CD4-positive, alpha-beta T cell treated with Interferon gamma for 1 hour (primary cell): Measurements from ENCODE around the gene MTTP.

Source experiments
- DNase-seq: peaks from one replicate; pipeline ENCODE4 v3.0.0-alpha.2; 2020

The MTTP gene

DNA sequence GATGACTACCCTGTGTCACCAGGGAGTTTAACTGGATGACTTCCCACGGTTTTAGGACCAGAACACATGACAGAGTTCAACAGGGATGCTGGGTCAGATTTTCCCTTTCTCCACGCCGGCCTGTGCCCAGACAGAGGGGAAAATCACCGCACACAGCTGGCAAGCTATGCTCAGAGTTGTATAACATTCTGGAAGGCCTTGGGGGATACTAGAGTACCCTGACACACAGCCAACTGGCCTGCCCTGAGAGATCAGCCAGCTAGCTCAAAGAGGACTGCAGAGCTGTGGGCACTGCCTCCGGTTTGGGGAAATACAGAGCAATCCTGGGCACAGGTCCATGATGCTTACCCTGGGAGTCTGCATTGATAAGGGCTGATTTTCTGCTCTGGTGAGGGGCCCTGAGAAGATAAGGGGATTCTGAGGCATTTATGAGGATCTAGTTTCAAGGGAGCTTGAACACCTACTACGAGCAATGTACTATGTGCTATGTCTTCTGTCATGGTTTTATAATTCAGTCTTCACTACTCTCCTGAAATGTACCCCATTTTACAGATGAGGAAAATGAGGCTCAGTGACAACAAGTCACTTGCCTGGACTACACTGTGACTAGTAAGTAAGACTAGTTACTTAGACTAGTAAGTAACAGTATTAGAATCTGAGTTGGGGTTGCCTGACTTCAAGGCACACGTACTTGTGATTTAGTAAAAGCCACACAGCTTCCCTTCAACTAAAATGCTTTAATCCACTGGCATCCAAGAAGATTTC is 68.3 kb downstream of the MTTP start:
- no peak for DNase-seq

DNA sequence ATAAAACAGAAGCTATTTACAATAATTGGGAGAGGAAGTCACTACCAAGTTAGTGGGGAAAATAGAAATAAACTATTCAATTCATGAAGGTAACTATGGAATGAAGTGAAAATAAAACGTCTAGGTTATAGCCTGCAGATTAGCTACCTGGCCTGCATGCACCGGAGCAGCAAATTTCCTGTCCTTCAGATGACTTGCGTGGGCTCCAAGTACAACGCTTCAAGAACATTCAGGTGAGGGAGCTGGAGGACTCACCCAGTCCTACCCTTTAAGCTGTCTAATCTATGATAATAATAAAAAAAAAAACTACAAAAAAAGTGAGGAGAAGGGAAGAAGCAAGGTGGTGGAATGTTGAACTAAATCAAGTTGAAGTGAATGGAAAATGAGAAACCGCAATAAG is 69.8 kb downstream of the MTTP start:
- no peak for DNase-seq

- DNase-seq: no peak
Measured at GRCh38 chr4:99645036-99645435, 70.4 kb downstream of the MTTP start.

GRCh38 chr4:99645638-99646037 is 71.0 kb downstream of the MTTP start:
- DNase-seq: no peak

DNA sequence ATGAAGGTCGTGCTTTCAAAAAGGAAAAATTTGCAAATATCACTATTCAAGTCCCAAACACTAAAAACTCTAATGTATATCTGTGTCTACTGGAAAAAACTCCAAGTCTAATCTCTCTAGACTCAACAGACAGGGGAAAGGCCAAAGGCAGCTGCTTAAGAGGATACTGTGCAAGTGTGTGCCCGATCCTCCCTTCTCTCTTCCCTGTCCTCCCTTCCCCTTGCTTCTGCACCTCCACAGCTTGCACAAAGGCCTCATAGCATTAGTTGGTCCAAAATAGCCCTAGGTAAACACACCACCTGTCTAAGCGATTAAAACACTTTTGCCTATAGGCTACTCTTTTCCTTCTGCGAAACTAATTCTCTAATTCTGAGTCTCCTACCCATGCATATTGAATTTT is 72.4 kb downstream of the MTTP start:
- DNase-seq: no peak

GRCh38 chr4:99648321-99648720 is 73.7 kb downstream of the MTTP start:
- no peak for DNase-seq

DNA sequence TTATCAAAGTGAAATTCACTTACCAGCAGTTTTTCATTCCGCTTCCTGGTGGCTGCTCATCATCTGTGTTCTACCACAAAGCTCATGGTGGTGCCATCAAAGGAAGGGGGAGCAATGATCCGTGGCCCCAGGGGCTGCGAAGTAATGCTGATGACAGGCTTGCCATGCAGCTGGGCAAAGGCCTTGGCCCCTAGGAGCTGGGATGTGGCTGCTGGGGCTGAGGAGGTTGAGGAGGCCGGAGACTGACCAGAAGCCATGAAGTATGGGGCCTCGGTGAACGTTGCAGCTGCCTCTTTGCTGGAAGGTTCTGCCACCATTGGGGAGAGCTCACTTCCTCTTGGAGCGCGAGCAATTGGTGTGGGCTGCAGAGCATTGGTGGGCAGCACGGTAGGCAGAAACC is 74.6 kb downstream of the MTTP start:
- DNase-seq: no peak

- DNase-seq: no peak
Measured at GRCh38 chr4:99649778-99650177, 75.2 kb downstream of the MTTP start.

DNA sequence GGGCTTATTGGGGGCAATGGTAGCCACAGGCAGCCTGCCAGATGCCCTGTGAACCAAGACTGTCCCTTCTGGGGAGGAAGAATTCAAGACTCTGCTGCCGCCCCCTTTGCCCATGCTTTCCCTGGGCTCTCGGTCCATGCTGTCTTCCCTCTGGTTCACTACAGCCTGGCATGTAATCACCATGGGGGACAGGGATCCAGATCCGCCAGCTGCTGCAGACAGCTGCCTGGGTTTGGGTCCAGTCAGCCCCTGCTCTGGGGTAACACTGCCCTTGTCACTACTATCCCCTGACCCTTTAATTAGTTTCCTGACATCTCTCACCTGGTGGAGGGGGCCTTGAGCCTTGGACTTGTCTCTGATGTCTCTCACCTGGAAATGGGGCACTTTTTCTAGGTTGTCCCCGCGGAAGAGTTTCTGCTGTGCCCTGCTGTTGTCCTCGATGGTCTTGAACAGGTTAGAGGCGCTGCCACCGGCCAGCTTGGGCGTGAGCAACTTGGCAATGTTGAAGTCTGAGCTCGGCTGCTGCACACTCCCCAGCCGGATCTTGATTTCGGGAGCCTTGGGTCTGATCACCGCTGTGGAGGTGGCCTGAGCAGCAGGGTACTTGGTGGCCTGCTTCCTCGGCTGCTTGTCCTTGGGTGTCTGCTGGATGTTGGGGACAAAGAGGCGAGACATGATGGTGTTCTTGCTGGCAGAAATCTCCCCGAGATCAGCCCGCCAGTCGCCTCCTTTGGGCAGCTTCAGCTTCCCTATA is 76.6 kb downstream of the MTTP start:
- no peak for DNase-seq

- no peak for DNase-seq
Measured at GRCh38 chr4:99651811-99652485, 77.3 kb downstream of the MTTP start.

- no peak for DNase-seq
Measured at GRCh38 chr4:99652596-99653436, 78.2 kb downstream of the MTTP start.

DNA sequence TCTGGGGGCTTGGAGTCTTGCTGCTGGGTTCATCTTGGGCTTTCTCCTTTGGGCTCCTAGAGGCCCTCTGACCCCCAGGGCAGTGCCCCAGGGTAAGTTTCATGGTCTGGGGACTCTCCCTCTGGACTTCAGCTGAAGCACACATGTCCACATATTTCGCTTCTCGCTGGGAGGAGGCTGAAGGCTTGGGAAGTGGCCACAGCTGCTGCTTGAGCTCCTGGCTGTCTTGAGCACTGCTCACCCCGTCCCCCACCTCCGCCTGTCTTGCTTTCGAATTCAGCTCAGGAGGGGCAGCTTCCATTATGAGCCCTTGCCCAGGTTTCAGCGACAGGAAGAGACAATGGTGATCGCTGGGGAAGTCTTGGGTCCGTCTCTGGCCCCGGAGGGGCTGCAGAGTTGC is 79.3 kb downstream of the MTTP start:
- no peak for DNase-seq

DNA sequence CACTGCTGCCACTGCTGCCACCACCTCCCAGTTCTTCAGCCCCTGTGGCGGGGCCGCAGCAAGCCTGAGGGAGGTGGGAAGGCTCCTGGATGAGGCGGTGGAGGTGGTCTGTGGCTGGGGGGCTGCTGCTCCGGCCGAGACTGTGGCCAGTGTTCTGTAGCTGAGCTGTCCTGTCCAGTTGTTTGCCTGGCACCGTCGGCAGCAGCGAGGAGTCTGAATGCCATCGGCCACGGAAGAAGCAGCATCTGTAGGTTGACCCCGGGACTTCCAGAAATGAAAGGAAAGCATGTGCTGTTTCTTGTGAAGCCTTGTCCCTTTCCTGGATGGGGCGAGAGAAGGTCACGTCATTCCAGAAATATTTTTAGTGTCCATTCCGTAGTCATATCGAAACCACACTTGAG is 79.7 kb downstream of the MTTP start:
- no peak for DNase-seq

DNA sequence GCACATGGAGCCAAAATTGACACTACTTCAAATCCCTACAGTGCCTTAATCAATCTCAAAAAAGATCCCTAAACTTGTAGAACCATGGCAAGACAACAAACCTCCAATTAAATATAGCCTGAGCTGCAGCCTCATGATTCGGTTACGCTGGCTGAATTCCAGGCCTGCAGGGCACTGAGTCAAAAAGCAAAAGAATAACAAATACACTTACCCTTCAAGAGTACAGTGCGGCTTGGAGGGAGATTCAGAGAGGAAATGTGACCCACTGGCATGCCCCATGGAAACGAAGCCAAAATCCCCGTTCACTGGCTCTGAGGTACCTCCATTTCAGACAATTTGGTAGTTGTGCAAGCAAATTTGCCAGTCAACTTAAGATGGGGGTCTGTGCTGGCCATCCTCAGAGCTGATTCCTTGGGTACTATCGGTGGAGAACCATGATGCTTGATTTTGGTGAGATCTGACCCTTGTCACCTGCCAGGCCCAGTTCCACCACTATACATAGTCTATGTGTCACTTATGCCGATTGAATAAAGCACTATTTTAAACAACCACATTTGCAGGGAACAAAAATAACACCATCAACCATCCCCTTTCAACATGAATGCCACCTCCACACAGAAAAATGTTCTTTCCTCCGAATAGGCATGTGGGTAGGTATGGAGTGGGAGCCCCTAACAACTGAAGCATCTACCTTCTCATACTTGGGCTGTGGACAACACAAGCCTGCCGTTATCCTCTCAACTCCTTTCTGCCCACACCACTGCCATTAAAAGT is 80.9 kb downstream of the MTTP start:
- no peak for DNase-seq

DNA sequence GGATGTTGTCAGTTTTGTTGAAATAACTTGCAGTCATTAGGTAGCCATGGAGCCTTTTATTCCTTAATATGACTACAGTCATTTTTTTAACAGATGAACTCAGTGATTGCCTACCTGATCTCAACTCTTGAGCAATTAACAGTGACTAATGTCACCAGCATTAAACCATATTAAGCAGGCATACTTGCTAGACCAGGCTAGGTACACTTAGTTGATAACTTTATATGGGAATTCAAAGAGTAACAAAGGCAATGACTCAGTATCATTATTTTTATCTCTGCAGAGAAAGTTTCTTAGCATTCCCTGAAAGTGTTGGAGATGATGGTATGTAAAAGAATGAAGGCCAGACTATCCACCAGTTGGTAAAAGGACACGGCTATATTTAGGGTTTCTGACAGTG is 83.2 kb downstream of the MTTP start, which contains the start of gene C4orf54:
Gene C4orf54 (minus strand): TSS at position 31 of the 400 bp plus-strand sequence. CDS start 3,180 bp downstream, outside the sequence.
- no peak for DNase-seq

GRCh38 chr4:99658666-99659065 is 84.0 kb downstream of the MTTP start:
- no peak for DNase-seq

GRCh38 chr4:99661907-99662306 is 87.3 kb downstream of the MTTP start:
- DNase-seq: no peak

- no peak for DNase-seq
Measured at GRCh38 chr4:99664716-99665115, 90.1 kb downstream of the MTTP start.

GRCh38 chr4:99665983-99666382 is 91.4 kb downstream of the MTTP start:
- no peak for DNase-seq

DNA sequence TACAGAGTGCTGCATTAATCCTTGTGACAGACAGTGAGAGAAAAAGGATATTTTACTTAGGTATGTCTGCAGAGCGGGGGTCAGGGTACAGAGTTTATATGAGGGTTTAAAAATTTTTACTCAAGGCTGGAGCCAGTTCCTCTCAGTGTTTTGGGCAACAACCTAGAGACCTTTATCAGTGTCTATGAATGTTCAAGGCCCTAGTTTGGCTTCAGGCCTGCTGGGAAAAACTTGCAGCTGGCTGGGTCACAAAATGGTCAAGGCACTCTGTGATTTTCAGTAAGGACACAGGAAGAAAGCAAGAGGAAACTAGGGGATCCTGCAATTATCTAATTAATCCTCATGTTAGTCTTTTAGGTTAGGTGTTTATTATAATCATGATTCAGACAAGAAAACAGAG is 93.8 kb downstream of the MTTP start:
- no peak for DNase-seq

- no peak for DNase-seq
Measured at GRCh38 chr4:99669084-99669483, 94.5 kb downstream of the MTTP start.
